ENCODE measurements around the gene CPN2. TPM values are rescaled to one million over a fixed set of nuclear protein-coding genes. Genes with fewer than 3 reads are reported as not detected.
A peak's percentile ranks its signal among the peaks of the same experiment; 100 is the strongest.

The CPN2 gene
- total and polyA plus RNA-seq, 10 of the 15 experiments (the other 5 are each of a cell fraction or from before 2014, with no cell fraction given): not detected

- TF ChIP-seq, protein P1, sequence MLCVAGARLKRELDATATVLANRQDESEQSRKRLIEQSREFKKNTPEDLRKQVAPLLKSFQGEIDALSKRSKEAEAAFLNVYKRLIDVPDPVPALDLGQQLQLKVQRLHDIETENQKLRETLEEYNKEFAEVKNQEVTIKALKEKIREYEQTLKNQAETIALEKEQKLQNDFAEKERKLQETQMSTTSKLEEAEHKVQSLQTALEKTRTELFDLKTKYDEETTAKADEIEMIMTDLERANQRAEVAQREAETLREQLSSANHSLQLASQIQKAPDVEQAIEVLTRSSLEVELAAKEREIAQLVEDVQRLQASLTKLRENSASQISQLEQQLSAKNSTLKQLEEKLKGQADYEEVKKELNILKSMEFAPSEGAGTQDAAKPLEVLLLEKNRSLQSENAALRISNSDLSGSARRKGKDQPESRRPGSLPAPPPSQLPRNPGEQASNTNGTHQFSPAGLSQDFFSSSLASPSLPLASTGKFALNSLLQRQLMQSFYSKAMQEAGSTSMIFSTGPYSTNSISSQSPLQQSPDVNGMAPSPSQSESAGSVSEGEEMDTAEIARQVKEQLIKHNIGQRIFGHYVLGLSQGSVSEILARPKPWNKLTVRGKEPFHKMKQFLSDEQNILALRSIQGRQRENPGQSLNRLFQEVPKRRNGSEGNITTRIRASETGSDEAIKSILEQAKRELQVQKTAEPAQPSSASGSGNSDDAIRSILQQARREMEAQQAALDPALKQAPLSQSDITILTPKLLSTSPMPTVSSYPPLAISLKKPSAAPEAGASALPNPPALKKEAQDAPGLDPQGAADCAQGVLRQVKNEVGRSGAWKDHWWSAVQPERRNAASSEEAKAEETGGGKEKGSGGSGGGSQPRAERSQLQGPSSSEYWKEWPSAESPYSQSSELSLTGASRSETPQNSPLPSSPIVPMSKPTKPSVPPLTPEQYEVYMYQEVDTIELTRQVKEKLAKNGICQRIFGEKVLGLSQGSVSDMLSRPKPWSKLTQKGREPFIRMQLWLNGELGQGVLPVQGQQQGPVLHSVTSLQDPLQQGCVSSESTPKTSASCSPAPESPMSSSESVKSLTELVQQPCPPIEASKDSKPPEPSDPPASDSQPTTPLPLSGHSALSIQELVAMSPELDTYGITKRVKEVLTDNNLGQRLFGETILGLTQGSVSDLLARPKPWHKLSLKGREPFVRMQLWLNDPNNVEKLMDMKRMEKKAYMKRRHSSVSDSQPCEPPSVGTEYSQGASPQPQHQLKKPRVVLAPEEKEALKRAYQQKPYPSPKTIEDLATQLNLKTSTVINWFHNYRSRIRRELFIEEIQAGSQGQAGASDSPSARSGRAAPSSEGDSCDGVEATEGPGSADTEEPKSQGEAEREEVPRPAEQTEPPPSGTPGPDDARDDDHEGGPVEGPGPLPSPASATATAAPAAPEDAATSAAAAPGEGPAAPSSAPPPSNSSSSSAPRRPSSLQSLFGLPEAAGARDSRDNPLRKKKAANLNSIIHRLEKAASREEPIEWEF (IDR thresholded peaks at IDR 0.05; ENCODE audit: insufficient replicate concordance, low read depth, low read length): no peak
- no peak for TF ChIP-seq RUNX3 (IDR thresholded peaks at IDR 0.05; ENCODE audit: low read length)
Measured at GRCh38 chr3:194352667-194353246, 1.6 kb upstream of the CPN2 start (continued).

DNA sequence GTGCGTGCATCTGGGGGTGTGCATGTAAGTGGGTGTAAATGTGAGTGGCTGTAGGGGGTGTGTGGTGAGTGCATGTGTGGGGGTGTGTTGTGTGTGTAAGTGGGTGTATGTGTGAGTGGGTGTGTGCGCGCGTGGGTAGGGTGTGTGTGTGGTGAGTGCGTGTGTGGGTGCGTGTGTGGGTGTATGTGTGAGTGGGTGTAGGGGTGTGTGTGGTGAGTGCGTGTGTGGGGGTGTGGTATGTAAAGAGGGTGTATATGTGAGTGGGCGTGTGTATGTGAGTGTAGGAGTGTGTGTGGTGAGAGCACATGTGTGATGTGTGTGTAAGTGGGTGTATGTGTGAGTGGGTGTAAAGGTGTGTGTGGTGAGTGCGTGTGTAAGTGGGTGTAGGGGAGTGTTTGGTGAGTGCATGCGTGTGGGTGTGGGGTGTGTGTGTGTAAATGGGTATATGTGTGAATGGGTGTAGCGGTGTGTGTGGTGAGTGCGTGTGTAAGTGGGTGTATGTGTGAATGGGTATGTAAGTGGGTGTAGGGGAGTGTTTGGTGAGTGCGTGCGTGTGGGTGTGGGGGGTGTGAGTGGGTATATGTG is 916 bp upstream of the CPN2 start:
- Histone ChIP-seq H3K27me3 (replicated peaks in 1 of 2; ENCODE audit: control insufficient read depth in 2 of 2, insufficient read depth in 2 of 2, low read length in 1 of 2) (peaks cover 0 to 2% of the 10 kb centered on the region in 2 experiments; a peak in 1 of 4 replicates), H2AFZ (ENCODE audit: control insufficient read depth, low read depth, low read length) (no peak overlapping the region), H3K36me3 (ENCODE audit: control insufficient read depth in 2 of 2, insufficient read depth in 2 of 2, low read length in 1 of 2) (no peaks in the 10 kb centered on the region), H3K9me3 (replicated peaks; ENCODE audit: control insufficient read depth, insufficient read depth, low read length) (no peaks in the 10 kb centered on the region), H3K4me3 (no peak overlapping the region), H3K4me2 (ENCODE audit: control insufficient read depth, insufficient read depth) (no peak overlapping the region), H4K20me1 (ENCODE audit: control insufficient read depth, insufficient read depth) (no peaks in the 10 kb centered on the region), H3K27ac (ENCODE audit: control insufficient read depth, insufficient read depth) (no peak overlapping the region), H3K79me2 (ENCODE audit: control insufficient read depth, insufficient read depth, low read length) (no peaks in the 10 kb centered on the region), H3K9ac (ENCODE audit: control insufficient read depth, insufficient read depth, low read length) (no peak overlapping the region), H3K4me1 (ENCODE audit: control insufficient read depth, insufficient read depth, low read length) (no peaks in the 10 kb centered on the region)
- no peak for DNase-seq (ENCODE audit: low read depth, low spot score)
- 85% methylated on average over 14 of the region's 14 CpGs for WGBS (ENCODE audit: insufficient coverage, insufficient replicate concordance, low lambda C conversion rate, missing lambda C conversion rate)
- ChIA-PET SMC1A (ENCODE audit: uncharacterized antibody, unreplicated experiment) (no interaction called here), POLR2A (no interaction called here), RAD21 (ENCODE audit: unreplicated experiment) (no interaction called here), CTCF (no interaction called here)
- BruUV-seq (replicated peaks): no TSS peak
- intact Hi-C loops (cut with micrococcal nuclease; ENCODE audit: unreplicated experiment) (no loop called here), in situ Hi-C loops (cut with MboI) (no loop called here)
- FAIRE-seq: no peak
- ATAC-seq: no peak
- TF ChIP-seq BMI1 (IDR thresholded peaks at IDR 0.05; ENCODE audit: borderline replicate concordance) (no peak), EGR1 (IDR thresholded peaks at IDR 0.05; ENCODE audit: borderline replicate concordance in 1 of 2, low read depth in 2 of 2, low read length in 2 of 2) (0 out of 3 replicates have a peak, but pooled peaks of 1 of the 2 experiments have one; percentile 18)
